ENCODE results near the gene KIFC3. TPM values are rescaled to one million over a fixed set of nuclear protein-coding genes. Genes with fewer than 3 reads are reported as not detected.

KIFC3 gene
- total and polyA plus RNA-seq, 2 of the 13 experiments (the other 11 are each of a cell fraction or from before 2014, with no cell fraction given), result 42.1 to 45.3 TPM

DNA sequence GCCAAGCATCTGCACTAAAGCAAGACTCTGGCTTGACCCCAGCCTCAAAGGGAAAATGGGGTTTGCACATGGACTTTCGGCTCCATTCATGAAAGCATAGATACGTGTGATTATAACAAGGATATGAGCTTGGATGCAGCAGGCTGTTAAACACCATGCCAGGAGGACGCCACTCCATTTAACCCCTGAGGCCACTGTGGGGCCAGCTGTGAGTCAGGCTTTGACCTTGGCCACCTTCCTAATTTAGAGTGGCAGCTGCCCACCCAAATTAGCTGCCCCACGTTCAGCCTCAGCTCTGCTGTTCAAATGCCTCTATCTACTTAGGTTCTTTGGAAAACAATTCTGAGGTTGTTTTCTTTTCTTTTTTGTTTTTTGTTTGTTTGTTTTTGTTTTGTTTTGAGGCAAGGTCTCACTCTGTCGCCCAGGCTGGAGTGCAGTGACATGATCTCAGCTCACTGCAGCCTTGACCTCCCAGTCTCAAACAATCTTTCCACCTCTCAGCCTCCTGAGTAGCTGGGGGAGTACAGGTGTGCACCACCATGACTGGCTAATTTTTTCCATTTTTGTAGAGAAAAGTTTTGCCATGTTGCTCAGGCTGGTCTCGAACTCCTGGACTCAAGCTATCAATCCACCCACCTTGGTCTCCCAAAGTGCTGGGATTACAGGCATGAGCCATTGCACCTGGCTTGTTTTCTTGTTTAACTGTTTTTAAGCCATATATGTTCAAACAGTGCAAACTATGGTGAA, 23.2 kb upstream of the KIFC3 start:
- peak overlapping the region; percentile 91 for H3K4me2 ChIP-seq (ENCODE audit: low read depth, low read length)
- no peaks in the 10 kb centered on the region for H3K9me3 ChIP-seq (ENCODE audit: low read length)
- ATAC-seq (no peak), DNase-seq (ENCODE audit: low spot score) (no peak), FAIRE-seq (no peak)
- POLR2A ChIA-PET, result interaction anchor here (1.9 to 2.5 kb wide), 4 partner anchors 8 to 43 kb away, joined by 9 to 37 read pairs (median 11); no protein-coding TSS in a partner anchor
- H3K27ac ChIP-seq (ENCODE audit: extremely low read length, insufficient read depth, low read length), result peak overlapping the region; percentile 90
- in situ Hi-C loops (cut with HindIII; ENCODE audit: extremely low pct_ligation_motif_present, low pct_unique_long_range_greater_than_20kb), result no loop called here
- no peaks in the 10 kb centered on the region for H4K20me1 ChIP-seq (ENCODE audit: insufficient read depth, low read length)
- no TSS peak for BruUV-seq (replicated peaks)
- no peaks in the 10 kb centered on the region for H3K36me3 ChIP-seq (replicated peaks in 1 of 2; ENCODE audit: control insufficient read depth in 1 of 2, insufficient read depth in 2 of 2, low read length in 2 of 2)
- H2AFZ ChIP-seq (ENCODE audit: low read length), result no peak overlapping the region
- WGBS (ENCODE audit: low lambda C conversion rate), result 61% methylated on average over 6 of the region's 6 CpGs
- intact Hi-C loops (cut with micrococcal nuclease; ENCODE audit: unreplicated experiment), result loop anchor here (1.0 to 2.0 kb wide), 2 partner anchors 12 to 15 kb away; no protein-coding TSS in a partner anchor
- no peaks in the 10 kb centered on the region for H3K27me3 ChIP-seq (ENCODE audit: control insufficient read depth in 1 of 2, insufficient read depth in 2 of 2, low read length in 2 of 2)
- H3K4me3 ChIP-seq (replicated peaks in 1 of 3; ENCODE audit: insufficient read depth in 1 of 3, low read depth in 2 of 3, low read length in 3 of 3), result 0 out of 6 replicates have a peak overlapping the region, but pooled peaks of 1 of the 3 experiments have one; percentile 3
- CTCF ChIA-PET (ENCODE audit: low intra/inter-chr PET ratio, low total read pairs), result no interaction called here
- H3K4me1 ChIP-seq (ENCODE audit: insufficient read depth, low read length), result peaks cover 87% of the 10 kb centered on the region
- H3K79me2 ChIP-seq (ENCODE audit: insufficient read depth, low read length), result no peaks in the 10 kb centered on the region
- 0 out of 2 replicates have a peak overlapping the region, but pooled peaks have one; percentile 19 for H3K9ac ChIP-seq (ENCODE audit: insufficient read depth, low read depth, low read length)
- TF ChIP-seq CBFB (CRISPR knock-in tag; IDR thresholded peaks at IDR 0.05), result no peak
- TF ChIP-seq ZFP90 (CRISPR knock-in tag; IDR thresholded peaks at IDR 0.05; ENCODE audit: borderline replicate concordance), result no peak
- no peak for TF ChIP-seq ZNF772 (CRISPR knock-in tag; IDR thresholded peaks at IDR 0.05)
- peak; percentile 54 for TF ChIP-seq NFE2L2 (IDR thresholded peaks at IDR 0.05; ENCODE audit: low read length)
- TF ChIP-seq ZMYM2 (CRISPR knock-in tag; IDR thresholded peaks at IDR 0.05), result 0 out of 2 replicates have a peak, but pooled peaks have one; percentile 7
- TF ChIP-seq, protein P1, sequence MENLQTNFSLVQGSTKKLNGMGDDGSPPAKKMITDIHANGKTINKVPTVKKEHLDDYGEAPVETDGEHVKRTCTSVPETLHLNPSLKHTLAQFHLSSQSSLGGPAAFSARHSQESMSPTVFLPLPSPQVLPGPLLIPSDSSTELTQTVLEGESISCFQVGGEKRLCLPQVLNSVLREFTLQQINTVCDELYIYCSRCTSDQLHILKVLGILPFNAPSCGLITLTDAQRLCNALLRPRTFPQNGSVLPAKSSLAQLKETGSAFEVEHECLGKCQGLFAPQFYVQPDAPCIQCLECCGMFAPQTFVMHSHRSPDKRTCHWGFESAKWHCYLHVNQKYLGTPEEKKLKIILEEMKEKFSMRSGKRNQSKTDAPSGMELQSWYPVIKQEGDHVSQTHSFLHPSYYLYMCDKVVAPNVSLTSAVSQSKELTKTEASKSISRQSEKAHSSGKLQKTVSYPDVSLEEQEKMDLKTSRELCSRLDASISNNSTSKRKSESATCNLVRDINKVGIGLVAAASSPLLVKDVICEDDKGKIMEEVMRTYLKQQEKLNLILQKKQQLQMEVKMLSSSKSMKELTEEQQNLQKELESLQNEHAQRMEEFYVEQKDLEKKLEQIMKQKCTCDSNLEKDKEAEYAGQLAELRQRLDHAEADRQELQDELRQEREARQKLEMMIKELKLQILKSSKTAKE (CRISPR knock-in tag; IDR thresholded peaks at IDR 0.05; ENCODE audit: borderline replicate concordance), result no peak
- 0 out of 2 replicates have a peak, but pooled peaks have one; percentile 13 for TF ChIP-seq HNF4A (CRISPR knock-in tag; IDR thresholded peaks at IDR 0.05)
- TF ChIP-seq ZNF292 (CRISPR knock-in tag; IDR thresholded peaks at IDR 0.05; ENCODE audit: borderline replicate concordance, low read depth), result 0 out of 2 replicates have a peak, but pooled peaks have one; percentile 20
- TF ChIP-seq ZNF20 (CRISPR knock-in tag; IDR thresholded peaks at IDR 0.05), result no peak
- TF ChIP-seq NR2F1 (CRISPR knock-in tag; IDR thresholded peaks at IDR 0.05), result no peak
- no peak for TF ChIP-seq TGIF2 (CRISPR knock-in tag; IDR thresholded peaks at IDR 0.05)
- TF ChIP-seq ZNF652 (CRISPR knock-in tag; IDR thresholded peaks at IDR 0.05; ENCODE audit: borderline replicate concordance, low read depth), result peak; percentile 65
- peak; percentile 76; the same call in 1 of the 2 replicates for TF ChIP-seq ZNF460 (CRISPR knock-in tag; IDR thresholded peaks at IDR 0.05; ENCODE audit: borderline replicate concordance)
- TF ChIP-seq SP140L (CRISPR knock-in tag; IDR thresholded peaks at IDR 0.05; ENCODE audit: borderline replicate concordance), result no peak
- no peak for TF ChIP-seq IRX3 (CRISPR knock-in tag; IDR thresholded peaks at IDR 0.05; ENCODE audit: borderline replicate concordance, low read depth)
- TF ChIP-seq ZNF414 (CRISPR knock-in tag; IDR thresholded peaks at IDR 0.05), result no peak
- TF ChIP-seq ZNF670 (CRISPR knock-in tag; IDR thresholded peaks at IDR 0.05; ENCODE audit: borderline replicate concordance), result 0 out of 2 replicates have a peak, but pooled peaks have one; percentile 24
- TF ChIP-seq RBM39 (IDR thresholded peaks at IDR 0.05; ENCODE audit: low read depth, low read length, poor library complexity, severe bottlenecking), result no peak
- TF ChIP-seq FOSL2 (CRISPR knock-in tag; IDR thresholded peaks at IDR 0.05), result peak; percentile 63; the same call in 1 of the 2 replicates
- TF ChIP-seq, protein P2, sequence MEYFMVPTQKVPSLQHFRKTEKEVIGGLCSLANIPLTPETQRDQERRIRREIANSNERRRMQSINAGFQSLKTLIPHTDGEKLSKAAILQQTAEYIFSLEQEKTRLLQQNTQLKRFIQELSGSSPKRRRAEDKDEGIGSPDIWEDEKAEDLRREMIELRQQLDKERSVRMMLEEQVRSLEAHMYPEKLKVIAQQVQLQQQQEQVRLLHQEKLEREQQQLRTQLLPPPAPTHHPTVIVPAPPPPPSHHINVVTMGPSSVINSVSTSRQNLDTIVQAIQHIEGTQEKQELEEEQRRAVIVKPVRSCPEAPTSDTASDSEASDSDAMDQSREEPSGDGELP (IDR thresholded peaks at IDR 0.05; ENCODE audit: borderline replicate concordance, low read depth), result peak; percentile 28; the same call in 1 of the 2 replicates
- TF ChIP-seq ZFP82 (CRISPR knock-in tag; IDR thresholded peaks at IDR 0.05; ENCODE audit: borderline replicate concordance), result 0 out of 2 replicates have a peak, but pooled peaks have one; percentile 32

All from HepG2 (cell line).